GM19351 (cell line): ENCODE results near the gene USP34.
"Not testable (repeated sequence)": the region's sequence is repeated elsewhere in the genome, so short reads cannot be mapped to it uniquely, and the experiment has no call there.

Experiments used
- ATAC-seq: cut with Tn5 transposase; IDR thresholded peaks from one replicate; pipeline ENCODE4 v1.9.1; 2021; ENCODE audit warnings: mild to moderate bottlenecking, moderate library complexity; ENCODE audit not compliant: unreplicated experiment

Gene USP34

DNA sequence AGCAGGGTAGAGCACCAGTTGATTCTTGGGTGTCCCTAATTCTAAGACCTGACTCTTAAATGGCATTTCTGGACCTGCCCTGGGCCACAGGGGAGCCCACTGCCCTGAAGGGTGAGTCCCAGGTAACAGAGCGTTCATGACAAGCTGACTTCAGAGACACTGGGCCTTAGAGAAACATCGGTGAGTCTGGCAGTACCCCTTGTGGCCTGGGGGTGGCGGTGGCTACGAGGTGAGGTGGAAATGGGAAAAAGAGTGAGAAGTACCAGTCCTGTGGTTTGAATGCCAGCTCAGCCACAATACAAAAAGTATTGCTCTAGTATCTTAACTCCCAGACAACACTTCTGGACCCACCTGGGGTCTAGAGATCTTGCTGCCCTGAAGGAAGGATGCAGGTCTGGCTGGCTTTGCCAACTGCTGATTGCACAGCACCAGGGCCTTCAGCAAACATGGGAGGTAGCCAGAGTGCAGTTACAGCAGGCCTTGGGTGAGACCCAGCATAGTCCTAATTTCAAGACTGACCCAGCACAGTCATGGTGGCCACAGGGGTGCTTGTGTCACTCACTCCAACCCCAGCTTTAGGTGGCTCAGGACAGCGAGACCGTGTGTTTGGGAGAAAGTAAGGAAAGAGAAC lies 44.5 kb downstream of the USP34 start:
- peak; percentile 75 for ATAC-seq

GRCh38 chr2:61425605-61426155 lies 45.2 kb downstream of the USP34 start:
- peak; percentile 9 for ATAC-seq

DNA sequence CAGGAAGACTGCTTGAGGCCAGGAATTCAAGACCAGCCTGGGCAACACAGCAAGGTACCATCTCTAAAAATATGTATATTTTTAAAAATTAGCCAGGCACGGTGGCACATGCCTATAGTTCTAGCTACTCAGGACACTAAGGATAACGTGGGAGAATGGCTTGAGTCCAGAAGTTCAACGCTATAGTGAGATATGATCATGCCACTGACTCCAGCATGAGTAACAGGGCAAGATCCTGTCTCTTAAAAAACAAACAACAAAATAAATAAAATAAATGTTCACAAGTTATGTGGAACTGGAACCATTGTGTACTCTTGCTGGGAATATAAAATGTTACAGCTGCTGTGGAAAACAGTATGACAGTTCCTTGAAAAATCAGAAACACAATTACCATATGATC lies 47.2 kb downstream of the USP34 start:
- no peak for ATAC-seq

- no peak for ATAC-seq
Measured at GRCh38 chr2:61421611-61422010, 49.3 kb downstream of the USP34 start.

- no peak for ATAC-seq
Measured at GRCh38 chr2:61420991-61421544, 49.8 kb downstream of the USP34 start.

GRCh38 chr2:61419570-61419969 lies 51.3 kb downstream of the USP34 start:
- ATAC-seq = no peak

DNA sequence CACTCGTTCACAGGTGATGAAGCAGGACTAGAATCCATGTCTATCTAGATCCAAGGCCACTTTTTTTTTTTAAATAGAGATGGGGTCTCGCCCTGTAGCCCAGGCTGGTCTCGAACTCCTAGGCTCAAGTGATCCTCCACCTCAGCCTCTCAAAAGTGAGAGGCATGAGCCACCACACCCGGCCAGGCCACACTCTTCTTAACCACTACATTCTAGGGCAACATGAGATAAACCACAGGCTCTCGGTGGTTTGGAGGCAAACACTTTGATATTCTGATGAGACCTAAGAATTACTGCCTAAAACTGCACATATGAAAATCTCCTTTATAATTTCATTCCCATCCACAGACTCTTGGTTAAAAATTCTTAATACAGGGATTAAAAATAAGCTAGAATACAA lies 51.8 kb downstream of the USP34 start:
- ATAC-seq = peak; percentile 61

DNA sequence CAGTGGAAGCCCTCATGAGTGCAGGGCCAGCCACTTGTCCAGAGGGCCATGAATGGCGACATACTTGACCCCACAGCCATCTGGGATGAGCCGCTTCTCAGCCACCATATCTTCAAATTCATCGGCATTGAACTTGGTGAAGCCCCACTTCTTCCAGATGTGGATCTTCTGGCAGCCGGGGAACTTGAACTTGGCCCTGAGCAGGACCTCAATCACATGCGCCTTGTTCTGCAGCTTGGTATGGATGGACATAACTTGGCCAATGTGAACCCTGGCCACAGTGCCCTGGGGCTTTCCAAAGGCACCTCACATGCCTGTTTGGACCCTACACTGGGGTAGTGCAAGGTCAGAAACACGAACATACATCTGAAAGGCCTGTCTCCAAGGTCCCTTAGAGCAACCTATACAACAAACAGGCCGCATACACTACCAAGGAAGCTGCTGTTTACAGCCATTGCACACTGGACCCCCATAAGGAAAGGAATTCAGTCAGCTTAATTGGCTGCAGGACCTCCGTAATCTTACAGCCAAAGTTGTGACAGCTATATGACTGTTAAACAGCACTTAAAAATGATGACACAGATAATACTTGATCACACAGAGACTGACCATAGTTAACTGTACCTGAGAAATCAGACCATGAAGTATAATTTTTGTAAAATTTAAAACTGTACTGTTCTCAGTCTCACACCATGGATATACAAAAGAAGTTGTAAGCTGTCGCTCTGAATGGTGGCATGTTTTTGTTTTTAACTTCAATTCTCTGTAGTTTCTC lies 53.8 kb downstream of the USP34 start:
- ATAC-seq = no peak

- ATAC-seq = no peak
Measured at GRCh38 chr2:61415265-61415664, 55.6 kb downstream of the USP34 start.

DNA sequence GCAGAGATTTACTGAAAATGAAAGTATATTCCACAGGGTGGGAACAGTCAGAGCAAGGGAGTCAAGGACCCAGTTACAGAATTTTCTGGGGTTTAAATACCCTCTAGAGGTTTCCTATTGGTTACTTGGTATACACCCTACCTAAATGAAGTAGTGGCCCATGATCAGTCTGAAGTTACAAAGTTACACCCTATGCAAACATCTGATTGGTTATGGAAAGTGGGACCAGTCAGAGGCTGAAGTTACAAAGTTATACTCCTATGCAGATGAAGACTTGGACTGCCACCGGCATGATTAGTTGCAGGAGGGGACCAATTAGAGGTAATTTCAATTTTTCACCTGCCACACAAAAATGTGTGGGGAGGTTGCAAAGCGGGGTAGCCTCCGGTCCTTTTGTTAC lies 56.2 kb downstream of the USP34 start:
- no peak for ATAC-seq

DNA sequence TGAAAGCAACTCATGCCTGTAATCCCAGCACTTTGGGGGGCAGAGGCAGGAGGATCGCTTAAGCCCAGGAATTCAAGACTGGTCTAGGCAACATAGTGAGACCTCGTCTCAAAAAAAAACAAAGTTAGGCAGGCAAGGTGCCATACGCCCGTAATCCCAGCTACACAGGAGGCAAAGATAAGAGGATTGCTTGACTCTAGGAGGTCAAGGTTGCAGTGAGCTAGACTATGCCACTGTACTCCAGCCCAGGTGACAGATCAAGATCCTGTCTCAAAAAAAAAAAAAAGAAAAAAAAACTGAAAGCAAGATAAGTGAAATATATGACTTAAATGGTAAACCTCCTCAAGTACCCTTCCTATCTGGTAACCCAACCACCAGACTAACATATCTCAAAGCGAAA lies 59.8 kb downstream of the USP34 start:
- ATAC-seq = no peak

DNA sequence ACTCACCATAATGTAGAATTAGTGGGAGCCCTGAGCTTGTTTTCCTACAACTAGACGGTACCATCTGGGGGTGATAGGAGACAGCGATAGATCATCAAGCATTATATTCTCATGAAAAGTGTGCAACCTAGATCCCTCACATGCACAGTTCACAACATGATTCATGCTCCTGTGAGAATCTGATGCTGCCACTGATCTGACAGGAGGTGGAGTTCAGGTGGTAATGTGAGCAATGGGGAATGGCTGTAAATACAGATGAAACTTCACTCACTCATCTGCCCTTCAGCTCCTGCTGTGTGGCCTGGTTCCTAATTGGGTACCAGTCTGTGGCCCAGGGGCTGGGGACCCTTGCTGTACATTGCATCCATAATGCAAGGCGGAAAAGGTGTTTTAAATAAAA lies 60.7 kb downstream of the USP34 start:
- no peak for ATAC-seq

DNA sequence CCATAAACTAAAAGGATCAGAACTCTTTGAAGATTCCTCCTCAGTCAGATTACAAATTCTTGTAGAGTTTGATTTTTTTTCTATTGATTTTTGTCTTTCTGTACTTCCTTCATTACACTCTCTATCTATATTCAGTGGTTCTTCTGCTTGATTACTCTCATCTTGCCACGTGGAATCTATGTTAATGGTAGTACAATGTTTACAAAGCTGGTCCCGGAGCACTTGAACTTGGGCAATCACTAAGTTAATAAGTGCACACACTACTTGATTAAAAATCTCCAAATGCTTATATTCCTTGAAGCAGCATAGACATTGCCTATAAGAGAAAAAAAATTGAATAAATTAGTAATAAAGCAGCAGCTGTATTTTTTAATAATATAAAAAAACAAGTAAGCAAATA lies 65.1 kb downstream of the USP34 start:
- ATAC-seq = no peak

GRCh38 chr2:61404438-61404837 lies 66.4 kb downstream of the USP34 start:
- ATAC-seq = no peak

- ATAC-seq = no peak
Measured at GRCh38 chr2:61398413-61398812, 72.5 kb downstream of the USP34 start.

GRCh38 chr2:61396005-61396404 lies 74.9 kb downstream of the USP34 start:
- no peak for ATAC-seq

DNA sequence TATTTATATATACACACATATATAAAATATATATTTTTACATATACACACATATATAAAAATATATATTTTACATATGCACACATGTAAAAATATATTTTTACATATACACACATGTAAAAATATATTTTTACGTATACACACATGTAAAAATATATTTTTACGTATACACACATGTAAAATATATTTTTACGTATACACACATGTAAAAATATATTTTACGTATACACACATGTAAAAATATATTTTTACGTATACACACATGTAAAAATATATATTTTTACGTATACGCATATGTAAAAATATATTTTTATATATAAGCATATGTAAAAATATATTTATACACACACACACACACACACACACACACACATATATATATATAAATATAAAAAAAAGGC lies 83.3 kb downstream of the USP34 start:
- not testable (repeated sequence) for ATAC-seq

GRCh38 chr2:61380882-61381197 lies 90.0 kb downstream of the USP34 start:
- ATAC-seq = not testable (repeated sequence)

GRCh38 chr2:61380056-61380881 lies 90.6 kb downstream of the USP34 start:
- ATAC-seq = no peak

GRCh38 chr2:61379521-61379920 lies 91.4 kb downstream of the USP34 start:
- ATAC-seq = no peak

DNA sequence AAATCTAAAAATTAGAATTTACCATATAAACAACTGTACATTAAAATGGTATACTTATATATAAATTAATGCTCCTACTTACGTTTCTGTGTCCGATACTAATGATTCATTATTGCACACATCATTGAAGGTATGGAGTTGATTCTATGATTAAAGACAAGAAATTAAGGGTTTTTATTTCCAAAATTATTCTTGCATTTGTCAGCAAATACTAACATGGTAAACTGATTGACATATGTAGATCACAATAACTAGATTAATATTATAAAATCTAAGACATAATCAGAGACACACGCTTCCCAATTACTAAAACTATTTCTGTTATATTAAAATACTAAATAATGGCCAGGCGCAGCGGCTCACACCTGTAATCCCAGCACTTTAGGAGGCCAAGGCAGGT lies 92.6 kb downstream of the USP34 start:
- ATAC-seq = no peak
